Measurements from ENCODE around the gene GADD45A.
A peak's percentile ranks its signal among the peaks of the same experiment; 100 is the strongest.

The GADD45A gene

DNA sequence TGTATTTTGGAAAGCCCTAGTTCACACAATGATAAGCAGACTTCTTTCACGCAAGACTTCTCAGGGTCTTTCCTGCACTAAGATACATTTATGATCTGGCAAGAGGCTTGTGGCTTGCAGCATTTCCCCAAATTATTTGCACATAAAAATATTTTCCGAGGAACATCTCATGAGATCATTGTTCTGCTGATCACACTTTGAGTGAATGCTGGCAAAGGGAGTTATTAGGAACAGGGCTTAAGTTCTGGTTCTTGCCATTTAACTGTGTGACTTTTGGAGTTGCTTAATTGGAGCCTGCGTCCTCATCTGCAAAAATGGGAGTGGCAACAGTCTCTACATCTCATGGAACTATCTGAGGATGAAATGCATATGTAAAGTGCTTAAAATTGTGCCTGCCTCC, 50.2 kb downstream of the GADD45A start:
- no peak for DNase-seq
- intact Hi-C loops (cut with DNase I), result no loop called here

DNA sequence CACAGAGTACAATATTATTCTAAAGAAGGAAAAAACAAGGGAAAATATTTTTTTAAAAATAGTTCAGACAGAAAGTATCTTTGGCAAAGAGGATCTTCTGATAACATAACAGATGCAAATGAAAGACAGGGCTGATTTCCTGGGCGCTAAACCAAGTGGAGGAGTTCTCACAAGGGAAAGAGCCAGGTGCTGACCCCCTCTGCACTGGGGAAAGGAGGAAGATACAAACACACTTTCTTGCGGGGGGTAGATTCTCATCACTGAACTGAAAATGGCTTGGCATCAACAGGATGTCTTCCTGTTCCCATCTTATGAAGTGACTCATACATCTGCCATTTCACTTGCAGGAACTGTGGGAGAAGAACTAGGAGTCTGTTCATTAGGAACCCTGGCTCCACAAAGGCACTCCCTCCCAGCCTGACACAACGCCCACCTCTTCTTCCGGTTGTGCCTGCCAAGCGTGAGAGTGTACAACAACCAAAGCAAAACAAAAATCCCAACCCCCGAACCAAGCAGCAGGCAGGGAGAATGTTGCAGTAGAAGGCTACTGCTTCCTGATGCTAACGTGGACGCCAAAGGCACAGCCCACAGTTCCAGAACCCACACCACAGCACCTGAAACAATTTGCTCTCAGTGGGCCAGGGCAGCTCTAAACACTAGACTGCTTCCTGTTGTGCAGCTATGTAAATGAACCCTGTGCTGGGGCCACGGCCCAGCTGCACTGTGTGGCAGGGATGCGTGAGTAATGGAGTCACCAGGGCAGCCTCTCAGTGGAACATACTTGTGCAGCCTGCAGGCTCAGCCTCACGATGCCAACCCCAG, 51.0 kb downstream of the GADD45A start:
- intact Hi-C loops (cut with DNase I), result no loop called here
- peak in 38 of 42 donors; percentile 7 to 76 (median 30) for DNase-seq

GRCh38 chr1:67736750-67737149, 51.7 kb downstream of the GADD45A start:
- no peak for DNase-seq
- intact Hi-C loops (cut with DNase I), result no loop called here

DNA sequence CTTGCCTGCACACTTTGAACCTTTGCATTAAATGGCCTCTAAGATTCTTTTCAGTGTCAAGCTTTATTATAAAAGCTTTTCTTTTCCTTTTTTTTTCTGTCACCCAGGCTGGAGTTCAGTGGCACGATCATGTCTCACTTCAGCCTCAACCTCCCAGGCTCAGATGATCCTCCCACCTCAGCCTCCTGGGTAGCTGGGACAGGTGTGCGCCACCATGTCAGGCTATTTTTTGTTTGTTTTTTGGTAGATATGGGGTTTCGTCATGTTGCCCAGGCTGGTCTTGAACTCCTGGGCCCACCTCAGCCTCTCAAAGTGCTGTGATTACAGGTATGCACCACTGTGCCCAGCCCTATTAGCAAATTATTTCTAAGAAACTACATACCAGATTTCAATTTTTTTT, 52.9 kb downstream of the GADD45A start:
- no peak for DNase-seq
- intact Hi-C loops (cut with DNase I), result no loop called here
